ENCODE data around the gene LGALS3BP. TPM values are rescaled to one million over a fixed set of nuclear protein-coding genes. Genes with fewer than 3 reads are reported as not detected.
A peak's percentile ranks its signal among the peaks of the same experiment; 100 is the strongest.

Gene LGALS3BP
- polyA plus RNA-seq, 10 donors = 33.1 to 74.6 (median 48.2) TPM

DNA sequence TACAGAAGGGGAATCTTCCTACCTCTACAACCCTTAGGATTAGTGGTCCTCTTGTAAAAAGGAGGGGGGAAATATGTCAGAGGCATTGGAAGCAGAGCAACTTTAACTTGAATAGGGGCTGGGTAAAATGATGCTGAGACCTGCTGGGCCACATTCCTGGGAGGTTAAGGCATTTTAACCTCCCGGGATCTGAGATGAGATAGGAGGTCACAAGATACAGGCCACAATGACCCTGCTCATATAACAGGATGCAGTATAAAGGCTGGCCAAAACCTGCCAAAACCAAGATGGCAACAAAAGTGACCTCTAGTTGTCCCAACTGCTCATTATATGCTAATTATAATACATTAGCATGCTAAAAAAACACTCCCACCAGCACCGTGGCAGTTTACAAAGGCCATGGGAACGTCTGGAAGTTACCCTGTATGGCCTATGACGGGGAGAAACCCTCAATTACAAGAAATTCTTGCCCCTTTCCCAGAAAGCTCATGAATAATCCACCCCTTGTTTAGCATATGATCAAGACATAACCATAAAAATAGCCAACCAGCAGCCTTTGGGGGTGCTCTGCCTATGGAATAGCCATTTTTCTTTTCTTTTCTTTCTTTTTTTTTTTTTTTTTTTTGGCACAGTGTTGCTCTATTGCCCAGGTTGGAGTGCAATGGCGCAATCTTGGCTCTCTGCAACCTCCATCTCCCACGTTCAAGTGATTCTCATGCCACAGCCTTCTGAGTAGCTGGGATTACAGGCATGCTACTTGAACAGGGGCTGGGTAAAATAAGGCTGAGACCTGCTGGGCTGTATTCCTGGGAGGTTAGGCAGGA is 38.0 kb upstream of the LGALS3BP start:
- DNase-seq = no peak

GRCh38 chr17:79014158-79014758 is 34.5 kb upstream of the LGALS3BP start:
- DNase-seq = no peak

DNA sequence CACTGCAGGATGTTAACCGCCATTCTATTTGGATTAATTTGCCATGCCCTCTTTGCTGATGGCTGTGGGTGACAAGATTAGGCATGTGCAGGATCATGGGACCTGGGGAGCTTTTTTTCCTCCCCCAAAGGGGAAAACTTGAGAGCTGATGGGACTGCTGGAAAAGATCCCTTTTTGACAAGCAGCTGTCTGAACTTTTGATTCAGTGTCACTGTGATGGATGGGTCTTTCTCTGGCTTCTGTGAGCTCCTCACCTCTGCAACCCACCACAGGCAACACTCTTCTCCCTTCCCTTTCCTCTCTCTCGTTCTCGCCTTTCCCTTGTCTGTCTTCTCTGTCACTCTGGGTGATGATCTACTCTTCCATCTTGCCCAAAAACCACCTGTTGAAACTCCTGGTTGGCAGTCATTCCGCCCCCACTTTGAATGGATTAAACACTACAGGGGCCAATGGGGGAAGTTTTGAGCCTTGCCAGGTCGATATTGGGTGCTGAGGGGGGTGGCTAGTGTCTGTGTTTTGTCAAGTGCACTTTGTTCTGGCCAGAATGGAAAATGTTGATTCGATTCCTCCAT is 32.9 kb upstream of the LGALS3BP start:
- DNase-seq = no peak

DNA sequence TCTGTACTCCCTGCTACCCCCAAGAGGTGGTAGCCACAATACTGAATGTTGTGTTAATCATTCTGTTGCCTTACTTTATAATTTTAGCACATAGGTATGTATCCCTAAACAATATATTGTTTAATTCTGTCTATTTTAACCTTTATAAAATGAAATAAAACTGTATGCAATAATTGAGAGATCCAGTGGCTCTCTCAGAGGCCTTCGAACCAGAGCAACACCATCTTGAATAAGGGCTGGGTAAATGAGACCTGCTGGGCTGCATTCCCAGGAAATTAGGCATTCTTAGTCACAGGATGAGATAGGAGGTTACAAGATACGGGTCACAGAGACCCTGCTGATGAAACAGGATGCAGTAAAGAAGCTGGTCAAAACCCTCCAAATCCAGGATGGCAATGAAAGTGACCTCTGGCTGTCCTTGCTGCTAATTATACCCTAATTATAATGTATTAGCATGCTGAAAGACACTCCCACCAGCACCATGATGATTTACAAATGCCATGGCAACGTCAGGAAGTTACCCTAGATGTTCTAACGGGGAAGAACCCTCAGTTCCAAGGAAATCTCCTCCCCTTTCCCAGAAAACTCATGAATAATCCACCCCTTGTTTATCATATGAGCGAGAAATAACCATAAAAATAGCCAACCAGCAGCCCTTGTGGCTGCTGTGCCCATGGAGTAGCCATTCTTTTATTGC is 31.9 kb upstream of the LGALS3BP start:
- no peak for DNase-seq

DNA sequence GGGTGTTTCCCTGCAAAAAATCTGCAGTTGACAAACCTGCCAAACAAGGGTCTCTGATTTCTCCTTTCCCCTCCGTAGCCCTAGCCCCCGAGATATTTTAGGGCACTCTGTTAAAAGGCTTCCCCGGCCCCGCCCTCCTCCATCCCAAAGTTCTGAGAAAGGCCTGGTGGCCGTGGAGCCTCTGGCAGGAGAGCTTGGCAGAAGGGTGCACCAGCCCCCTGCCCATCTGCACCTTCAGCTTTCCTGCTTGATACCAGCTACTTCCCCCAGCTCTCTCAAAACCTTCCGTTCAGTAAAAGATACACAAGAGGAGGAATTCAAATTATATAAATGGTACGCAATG is 30.6 kb upstream of the LGALS3BP start:
- no peak for DNase-seq

DNA sequence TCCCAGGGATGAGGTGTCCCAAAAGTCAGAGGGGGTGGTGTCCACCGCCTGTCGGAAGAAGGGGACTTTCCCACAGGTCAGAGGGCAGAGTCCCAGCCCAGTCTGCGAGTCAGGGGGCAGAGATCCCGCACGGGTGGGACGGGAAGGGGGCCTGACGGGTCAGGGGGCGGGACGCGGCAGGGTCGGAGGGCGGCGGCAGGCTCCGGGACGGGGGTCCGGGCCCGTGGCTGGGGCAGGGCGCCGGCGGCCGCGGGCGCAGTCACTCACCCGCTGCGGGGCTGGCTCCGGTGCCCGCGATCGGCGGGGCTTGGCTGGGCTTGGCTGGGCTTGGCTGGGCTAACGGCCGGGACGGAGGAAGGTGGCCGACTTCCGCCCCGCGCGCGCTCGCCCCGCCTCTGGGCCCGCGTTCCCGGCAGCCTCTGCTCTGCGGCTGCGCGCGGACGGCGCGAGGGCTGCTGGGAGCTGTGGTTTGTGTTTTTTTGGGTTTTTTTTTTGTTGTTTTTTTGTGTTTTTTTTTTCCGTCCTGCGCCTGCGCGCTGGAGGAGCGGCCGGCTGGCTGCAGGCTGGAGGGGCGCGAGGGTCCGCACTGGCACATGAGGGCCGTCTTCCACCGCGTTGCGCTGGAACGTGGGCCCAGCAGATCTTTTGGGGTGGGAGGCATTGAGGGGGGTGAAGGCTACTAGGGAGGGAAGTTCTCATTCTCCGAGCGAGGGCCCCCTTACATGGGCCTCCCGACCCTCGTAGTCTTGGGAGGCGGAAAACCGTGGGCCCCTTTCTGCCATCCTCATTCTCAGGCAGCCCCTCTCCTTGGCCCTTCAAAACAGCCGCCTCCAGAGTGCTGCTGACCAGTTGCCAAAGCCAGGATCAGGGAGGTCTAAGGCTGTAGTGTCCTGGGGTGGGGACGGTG is 29.9 kb upstream of the LGALS3BP start, which contains the start of gene CANT1:
Gene CANT1, minus strand, starts transcription at position 368 of the 907 bp plus-strand sequence. CDS start 12,142 bp downstream, outside the sequence.
- peak; percentile 87 to 96 (median 92) for DNase-seq

GRCh38 chr17:79008666-79009387 is 29.1 kb upstream of the LGALS3BP start:
- DNase-seq = no peak

DNA sequence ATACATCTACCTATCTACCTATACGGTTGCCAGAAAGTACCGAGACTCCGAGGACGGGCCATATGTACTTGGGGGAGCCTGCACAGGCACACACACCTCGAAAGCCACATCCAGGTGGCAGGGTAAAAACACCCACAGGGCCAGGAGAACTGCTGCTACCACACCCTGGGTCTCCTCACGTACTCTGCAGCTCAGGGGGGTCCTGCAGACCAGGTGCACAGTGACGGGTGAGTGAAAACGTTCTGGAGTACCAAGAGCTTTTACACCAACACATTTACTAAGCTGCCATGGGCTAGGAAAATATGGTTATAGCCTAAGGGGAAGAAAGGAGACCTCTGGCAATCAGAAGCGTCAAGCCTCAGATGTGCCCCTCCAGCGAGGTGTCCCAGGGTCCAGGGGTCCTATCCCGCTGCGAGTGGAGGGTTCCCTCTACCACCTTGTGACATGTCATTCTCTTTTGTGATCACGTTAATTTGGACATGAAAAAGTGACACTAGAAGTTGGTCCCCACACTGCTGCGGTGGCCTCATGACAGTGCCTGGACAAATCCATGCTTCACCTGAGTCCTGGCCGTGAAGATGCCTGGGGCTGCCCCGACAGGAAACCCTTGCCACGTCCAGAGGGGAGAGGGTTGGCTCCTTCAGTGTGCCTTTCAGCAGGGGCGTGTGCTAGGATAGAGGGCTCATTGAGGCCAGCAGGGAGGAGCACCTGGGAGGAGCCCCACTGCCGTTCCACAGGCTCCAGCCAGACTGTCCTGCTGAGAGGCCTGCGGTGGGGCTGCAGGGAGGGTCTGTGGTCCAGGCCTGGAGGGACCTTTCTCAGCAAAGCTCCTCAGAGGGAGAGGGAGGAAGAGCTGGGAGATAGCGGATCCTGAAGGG is 28.0 kb upstream of the LGALS3BP start:
- no peak for DNase-seq

- no peak for DNase-seq
These were observed 27.2 kb upstream of the LGALS3BP start for GRCh38 chr17:79006794-79007503.

- DNase-seq = no peak
These were observed 26.3 kb upstream of the LGALS3BP start for GRCh38 chr17:79006046-79006445.

DNA sequence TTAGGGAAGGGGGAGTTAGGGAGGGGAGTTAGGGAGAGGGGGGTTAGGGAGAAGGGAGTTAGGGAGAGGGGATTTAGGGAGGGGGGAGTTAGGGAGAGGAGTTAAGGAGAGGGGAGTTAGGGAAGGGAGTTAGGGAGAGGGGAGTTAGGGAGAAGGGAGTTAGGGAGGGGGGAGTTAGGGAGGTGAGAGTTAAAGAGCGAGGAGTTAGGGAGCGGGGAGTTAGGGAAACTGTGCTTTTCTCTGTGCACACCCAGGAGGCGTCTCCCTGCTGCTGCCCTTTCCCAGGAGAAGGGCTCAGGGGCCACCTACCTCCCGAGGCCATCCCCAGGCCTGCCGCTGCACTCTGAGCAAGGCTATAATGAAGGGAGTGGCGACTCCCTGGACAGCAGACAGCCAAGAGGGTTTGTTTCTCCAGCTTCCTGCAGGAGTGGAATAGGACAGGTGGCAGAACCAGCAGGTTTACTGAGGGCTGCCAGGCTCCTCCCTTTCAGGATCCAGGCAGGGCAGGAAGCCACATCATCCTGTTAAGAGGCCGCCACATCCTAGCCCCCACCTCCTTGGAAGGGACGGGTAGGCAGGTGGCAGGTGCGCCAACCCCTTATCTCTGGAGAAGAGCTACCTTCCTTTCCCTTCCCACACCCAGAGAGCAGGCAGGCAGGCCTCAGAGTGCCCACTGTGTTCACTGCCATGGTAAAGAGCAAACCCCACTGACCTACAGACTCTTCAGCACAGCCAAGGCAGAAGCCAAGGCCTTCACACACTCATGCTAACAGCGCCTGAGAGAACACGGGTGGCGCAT is 25.5 kb upstream of the LGALS3BP start:
- DNase-seq = no peak

DNA sequence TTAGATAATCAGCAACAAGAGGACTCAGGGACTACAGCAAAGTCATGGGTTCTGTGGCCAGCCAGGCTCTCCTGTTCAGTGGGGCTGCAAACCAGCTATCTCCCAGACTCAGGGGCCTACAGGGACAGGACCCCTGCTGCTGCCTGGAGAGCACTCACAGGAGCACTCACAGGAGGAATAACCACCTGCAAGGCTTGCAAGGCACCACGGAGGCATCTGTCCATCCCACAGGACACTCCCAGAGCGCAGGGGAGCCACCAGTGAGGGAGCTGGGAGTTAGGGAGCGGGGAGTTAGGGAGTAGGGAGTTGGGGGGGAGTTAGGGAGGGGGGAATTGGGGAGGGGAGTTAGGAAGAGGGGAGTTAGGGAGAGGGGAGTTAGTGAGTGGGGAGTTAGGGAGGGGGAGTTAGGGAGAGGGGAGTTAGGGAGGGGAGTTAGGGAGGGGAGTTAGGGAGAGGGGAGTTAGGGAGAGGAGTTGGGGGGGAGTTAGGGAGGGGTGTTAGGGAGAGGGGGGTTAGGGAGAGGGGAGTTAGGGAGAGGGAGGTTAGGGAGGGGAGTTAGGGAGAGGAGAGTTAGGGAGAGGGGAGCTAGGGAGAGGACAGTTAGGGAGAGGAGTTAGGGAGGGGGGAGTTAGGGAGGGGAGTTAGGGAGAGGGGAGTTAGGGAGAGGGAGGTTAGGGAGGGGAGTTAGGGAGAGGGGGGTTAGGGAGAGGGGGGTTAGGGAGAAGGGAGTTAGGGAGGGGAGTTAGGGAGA is 24.1 kb upstream of the LGALS3BP start:
- DNase-seq = no peak

- no peak for DNase-seq
These were observed 23.3 kb upstream of the LGALS3BP start for GRCh38 chr17:79002796-79003593.

GRCh38 chr17:79002291-79002690 is 22.6 kb upstream of the LGALS3BP start:
- DNase-seq = no peak

- DNase-seq = no peak
These were observed 21.7 kb upstream of the LGALS3BP start for GRCh38 chr17:79001190-79002020.

All from muscle of back (tissue), 11 donors.